LNCAP (cell line): Measurements from ENCODE around the gene COQ6.

Experiments used
- CTCF ChIP-seq: fragments of 450-650 bp; IDR thresholded peaks from 2 replicates; pipeline ENCODE4 v1.5.1; 2017; ENCODE audit warnings: mild to moderate bottlenecking

Gene COQ6

GRCh38 chr14:74008843-74009499, 58.9 kb downstream of the COQ6 start:
- TF ChIP-seq CTCF: no peak
